Heart left ventricle (tissue), 16 donors: Measurements from ENCODE around the gene ATP11B. TPM values are rescaled to one million over a fixed set of nuclear protein-coding genes. Genes with fewer than 3 reads are reported as not detected.

ENCODE experiments used
- ATAC-seq, 4 donors: fragments of 200-7000 bp; cut with Tn5 transposase; one replicate each; pipeline ENCODE4 v1.9.1; 2020 to 2022; ENCODE audit warnings: moderate library complexity in 4 of 4, mild to moderate bottlenecking in 3 of 4, moderate number of reproducible peaks in 1 of 4
- DNase-seq, 5 donors: peaks; one replicate each; pipeline ENCODE4 v3.0.0-alpha.2; 2020
- H3K27ac ChIP-seq, 12 donors: fragments of 200-600 bp; sonication (generic) in 4 of 12; one replicate each; pipeline versions ENCODE4 v1.5.0 to v1.8.0; 2016 to 2022; ENCODE audit warnings: mild to moderate bottlenecking in 2 of 12
- H3K27me3 ChIP-seq, 9 donors: fragments of 200-600 bp; sonication (generic) in 2 of 9; one replicate each; pipeline versions ENCODE4 v1.5.1 to v1.8.0; 2016 to 2022; ENCODE audit warnings: mild to moderate bottlenecking in 3 of 9
- H3K36me3 ChIP-seq, 9 donors: fragments of 200-600 bp; sonication (generic) in 2 of 9; one replicate each; pipeline versions ENCODE4 v1.5.0 to v1.8.0; 2018 to 2022; ENCODE audit warnings: mild to moderate bottlenecking in 2 of 9
- H3K4me1 ChIP-seq, 12 donors: fragments of 200-600 bp; sonication (generic) in 4 of 12; one replicate each; pipeline versions ENCODE4 v1.5.0 to v1.8.0; 2016 to 2022; ENCODE audit warnings: mild to moderate bottlenecking in 3 of 12
- H3K4me3 ChIP-seq, 12 donors: fragments of 200-600 bp; sonication (generic) in 4 of 12; one replicate each; pipeline versions ENCODE4 v1.5.0 to v1.8.0; 2017 to 2022; ENCODE audit warnings: mild to moderate bottlenecking in 9 of 12, moderate library complexity in 4 of 12
- H3K9me3 ChIP-seq, 12 donors: fragments of 200-600 bp; sonication (generic) in 4 of 12; one replicate each; pipeline versions ENCODE4 v1.5.0 to v1.8.0; 2016 to 2022; ENCODE audit warnings: mild to moderate bottlenecking in 1 of 12
- CTCF ChIP-seq, 12 donors: fragments of 200-600 bp; sonication (generic) in 4 of 12; IDR thresholded peaks; one replicate each; pipeline versions ENCODE4 v1.5.0 to v1.8.0; 2018 to 2022; ENCODE audit warnings: antibody characterized with exemption in 12 of 12, mild to moderate bottlenecking in 5 of 12
- POLR2A ChIP-seq, 2 donors: fragments of 450-650 bp; IDR thresholded peaks; one replicate each; pipeline ENCODE4 v1.6.1; 2017; ENCODE audit warnings: antibody characterized with exemption in 2 of 2, mild to moderate bottlenecking in 2 of 2, moderate library complexity in 2 of 2
- WGBS, 4 donors: extraction: QIAGEN DNeasy Blood & Tissue Kit in 2 of 4; methylation state at CpG; one replicate each; pipeline versions ENCODE4 v1.1.5 to v1.1.7; 2013 to 2018; 5-methylcytosine and 5-hydroxymethylcytosine counted together
- intact Hi-C, 10 donors: fragments of 100-400 bp; cut with DNase I; formaldehyde crosslinking; loops; one replicate each; pipeline versions ENCODE4 v1.11.1 to v1.14.2; 2022
- polyA plus RNA-seq, 2 donors: library from polyadenylated mRNA; stranded (reverse); fragments of 200-250 nt; gene quantifications; one replicate each; pipeline ENCODE4 v1.2.3, GENCODE V29; 2013
- total RNA-seq, 9 donors: library from RNA; depleted of rRNA in 2 of 9; stranded (reverse); fragments of >200 nt in 2 of 9; fragmentation: NEBNext Ultra II Directional in 3 of 9; extraction: Animal tissue kit (Norgen Biotek cat#: 25700) in 3 of 9; gene quantifications; one replicate each; pipeline versions ENCODE4 v1.1.0 to v1.2.4, GENCODE V29; 2016 to 2023
- donor health status: ischemic (EF 13 %, LVEDD 7.1; RV severe dilation, severe dysfunction).
- donor health status: healthy with polysubstance abuse.
- donor health status: DM: no; HTN: yes; CAD: no.
- donor health status: DM: no; HTN: no; CAD: no.
- donor health status: ischemic (EF 25% LVEDD 6.9; RV normal size, moderate dysfunction).
- donor health status: ischemic (EF 25% LVEDD 5.7; RV mildly dilated, moderate dysfunction).
- donor health status: healthy.
- donor health status: DM: yes; HTN: yes; CAD: no.
- donor health status: ischemic (EF 35%, LVEDD 5.7; RV mildly dilated, moderate dysfunction).
- donor health status: nonischemic (EF 11% LVEDD 7.7; RV severe dilation, severe dysfunction).
- donor health status: DM: yes; HTN: yes; CAD: no.
- donor health status: PGD.
- donor health status: ischemic (EF 29% LVEDD 5.4; RV normal size, mild dysfunction).
- donor health status: nonischemic (EF 23%, LVEDD 6.1; RV moderate dilation, normal function).

ATP11B gene
- total and polyA plus RNA-seq, 11 donors: 4.9 to 45.6 (median 30.9) TPM

GRCh38 chr3:182787302-182788036, 5.8 kb upstream of the ATP11B start:
- Histone ChIP-seq H3K4me3 (no peak overlapping the region), H3K27me3 (peaks cover 0 to 29% (median 7%) of the 10 kb centered on the region in 9 donors), H3K36me3 (no peaks in the 10 kb centered on the region), H3K9me3 (no peaks in the 10 kb centered on the region), H3K4me1 (peaks cover 0 to 18% (median 0%) of the 10 kb centered on the region in 12 donors), H3K27ac (no peak overlapping the region)
- 53 to 70% (median 61%) methylated on average over 12 of the region's 12 CpGs for WGBS, 4 donors
- intact Hi-C loops: loop anchor here in 2 of 10 donors (5.0 to 10.0 kb wide), 2 partner anchors 55 to 73 kb away; no protein-coding TSS in a partner anchor
- no peak for ATAC-seq
- DNase-seq: no peak
- TF ChIP-seq CTCF (IDR thresholded peaks at IDR 0.05): no peak
- TF ChIP-seq POLR2A (IDR thresholded peaks at IDR 0.05): no peak

DNA sequence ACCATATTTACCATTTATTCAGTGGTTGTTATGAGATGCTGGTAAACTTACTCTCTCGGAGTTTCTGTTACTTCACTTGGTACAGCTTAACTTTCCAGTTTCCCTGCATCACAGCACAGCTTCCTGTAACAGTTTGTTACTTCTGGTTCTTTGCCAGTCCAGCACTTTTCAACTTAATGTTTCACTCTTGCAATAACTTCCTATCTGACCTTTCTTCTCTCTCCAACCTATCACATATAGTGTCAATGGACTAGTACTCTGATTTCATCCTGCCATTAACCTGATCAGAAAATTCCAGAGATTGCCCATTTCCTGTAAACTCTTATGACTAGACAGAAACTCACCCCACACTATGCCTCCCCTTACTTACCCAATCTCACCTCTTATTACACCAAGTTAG, 3.9 kb upstream of the ATP11B start:
- ATAC-seq: no peak
- Histone ChIP-seq H3K9me3 (no peaks in the 10 kb centered on the region), H3K27me3 (peaks cover 0 to 25% (median 7%) of the 10 kb centered on the region in 9 donors), H3K36me3 (no peaks in the 10 kb centered on the region), H3K4me1 (peaks cover 0 to 21% (median 0%) of the 10 kb centered on the region in 12 donors), H3K27ac (no peak overlapping the region), H3K4me3 (no peak overlapping the region)
- intact Hi-C loops: loop anchor here in 2 of 10 donors (5.0 to 10.0 kb wide), 2 partner anchors 57 to 75 kb away; no protein-coding TSS in a partner anchor
- 39 to 60% (median 46%) methylated on average over 1 of the region's 1 CpG for WGBS, 4 donors
- TF ChIP-seq POLR2A (IDR thresholded peaks at IDR 0.05): no peak
- TF ChIP-seq CTCF (IDR thresholded peaks at IDR 0.05): no peak
- DNase-seq: no peak

GRCh38 chr3:182790612-182791011, 2.7 kb upstream of the ATP11B start:
- ATAC-seq (no peak), DNase-seq (no peak)
- Histone ChIP-seq H3K27me3 (peaks cover 0 to 17% (median 7%) of the 10 kb centered on the region in 9 donors), H3K4me3 (no peak overlapping the region), H3K36me3 (no peaks in the 10 kb centered on the region), H3K4me1 (peaks cover 0 to 33% (median 9%) of the 10 kb centered on the region in 12 donors), H3K9me3 (no peaks in the 10 kb centered on the region), H3K27ac (no peak overlapping the region)
- no peak for TF ChIP-seq CTCF (IDR thresholded peaks at IDR 0.05)
- no peak for TF ChIP-seq POLR2A (IDR thresholded peaks at IDR 0.05)
- intact Hi-C loops: loop anchor here in 5 of 10 donors (5.0 to 10.0 kb wide), 2 partner anchors 76 to 78 kb away; no protein-coding TSS in a partner anchor
- 76 to 88% (median 81%) methylated on average over 1 of the region's 1 CpG for WGBS, 4 donors

DNA sequence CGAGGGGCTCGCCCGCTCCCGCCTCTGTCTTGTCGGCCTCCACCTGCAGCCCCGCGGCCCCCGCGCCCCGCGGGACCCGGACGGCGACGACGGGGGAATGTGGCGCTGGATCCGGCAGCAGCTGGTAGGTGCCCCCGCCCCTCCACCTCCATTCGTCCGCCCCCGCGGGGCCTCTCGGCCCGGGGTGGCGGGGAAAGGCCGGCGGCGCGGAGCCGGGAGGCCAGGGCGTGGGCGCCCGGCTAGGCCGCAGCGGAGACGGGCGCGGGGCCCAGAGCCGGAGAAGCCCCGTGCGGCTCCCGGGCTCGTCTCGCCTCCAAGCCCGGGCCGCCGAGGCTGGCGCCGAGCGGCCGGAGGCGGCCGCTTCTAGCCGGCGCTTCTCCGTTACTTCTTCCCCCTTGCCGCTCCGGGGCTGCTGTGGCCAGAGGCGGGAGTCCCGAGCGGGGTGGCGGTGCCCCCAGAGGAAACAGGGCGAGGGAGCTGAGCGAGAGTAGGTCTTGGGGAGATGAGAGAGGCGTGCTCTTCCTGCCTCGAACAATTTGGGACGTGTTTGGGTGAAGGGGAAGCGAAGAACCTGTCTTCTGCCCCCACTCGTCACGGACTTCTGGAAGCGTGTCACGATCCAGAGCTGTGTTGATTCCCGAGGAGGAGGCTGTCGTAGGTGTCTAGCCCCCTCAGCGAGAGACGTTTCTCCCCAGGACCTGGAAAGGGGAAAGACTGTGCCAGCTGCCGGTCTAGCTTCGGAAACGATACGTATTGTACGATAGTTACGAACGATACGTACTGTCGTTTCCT, 555 bp downstream of the ATP11B start:
- DNase-seq (peak; percentile 27 to 72 (median 40)), ATAC-seq (peak; percentile 6 to 79 (median 58))
- intact Hi-C loops: loop anchor here in 5 of 10 donors (5.0 to 10.0 kb wide), 2 partner anchors 79 to 82 kb away; no protein-coding TSS in a partner anchor
- H3K27me3 ChIP-seq: no peaks in the 10 kb centered on the region
- 0 to 1% (median 1%) methylated on average over 56 to 86 of the region's 86 CpGs for WGBS, 4 donors
- TF ChIP-seq POLR2A (IDR thresholded peaks at IDR 0.05) (no peak), CTCF (IDR thresholded peaks at IDR 0.05) (peak in 2 of 12 donors; percentile 2 to 5)
- peak overlapping the region; percentile 66 to 100 (median 89) for H3K4me3 ChIP-seq
- no peaks in the 10 kb centered on the region for H3K9me3 ChIP-seq
- H3K4me1 ChIP-seq: peaks cover 0 to 56% (median 15%) of the 10 kb centered on the region in 12 donors
- peak overlapping the region; percentile 87 to 97 (median 92) for H3K27ac ChIP-seq
- no peaks in the 10 kb centered on the region for H3K36me3 ChIP-seq
